Effector memory CD8-positive, alpha-beta T cell (primary cell): ENCODE measurements around the gene METTL24.
"Not testable (repeated sequence)": the region's sequence is repeated elsewhere in the genome, so short reads cannot be mapped to it uniquely, and the experiment has no call there.

Experiments used
- ATAC-seq: fragments of 150-1000 bp; cut with Tn5 transposase; replicated peaks from 2 replicates; pipeline ENCODE4 v1.10.0; 2021; ENCODE audit warnings: mild to moderate bottlenecking, moderate library complexity
- DNase-seq, 3 experiments: peaks; one replicate each; pipeline ENCODE4 v3.0.0; 2021
- H3K27ac Mint-ChIP-seq, 2 donors: one replicate each; pipeline ENCODE4 v1.8.0; 2022; ENCODE audit warnings: mild to moderate bottlenecking in 2 of 2, mixed read lengths in 2 of 2, moderate library complexity in 2 of 2
- H3K27me3 Mint-ChIP-seq, 2 donors: one replicate each; pipeline ENCODE4 v1.8.0; 2022; ENCODE audit warnings: mixed read lengths in 2 of 2
- H3K36me3 Mint-ChIP-seq: one replicate; pipeline ENCODE4 v1.8.0; 2022; ENCODE audit warnings: mild to moderate bottlenecking, moderate library complexity, mixed read lengths; ENCODE audit not compliant: insufficient read depth
- H3K4me1 Mint-ChIP-seq, 2 donors: one replicate each; pipeline ENCODE4 v1.8.0; 2022; ENCODE audit warnings: low read depth in 2 of 2, mixed read lengths in 2 of 2
- H3K4me3 Mint-ChIP-seq, 2 donors: one replicate each; pipeline ENCODE4 v1.8.0; 2022; ENCODE audit warnings: mild to moderate bottlenecking in 2 of 2, mixed read lengths in 2 of 2, moderate library complexity in 2 of 2
- H3K9me3 Mint-ChIP-seq, 2 donors: one replicate each; pipeline ENCODE4 v1.8.0; 2022; ENCODE audit warnings: mixed read lengths in 2 of 2

Gene METTL24

DNA sequence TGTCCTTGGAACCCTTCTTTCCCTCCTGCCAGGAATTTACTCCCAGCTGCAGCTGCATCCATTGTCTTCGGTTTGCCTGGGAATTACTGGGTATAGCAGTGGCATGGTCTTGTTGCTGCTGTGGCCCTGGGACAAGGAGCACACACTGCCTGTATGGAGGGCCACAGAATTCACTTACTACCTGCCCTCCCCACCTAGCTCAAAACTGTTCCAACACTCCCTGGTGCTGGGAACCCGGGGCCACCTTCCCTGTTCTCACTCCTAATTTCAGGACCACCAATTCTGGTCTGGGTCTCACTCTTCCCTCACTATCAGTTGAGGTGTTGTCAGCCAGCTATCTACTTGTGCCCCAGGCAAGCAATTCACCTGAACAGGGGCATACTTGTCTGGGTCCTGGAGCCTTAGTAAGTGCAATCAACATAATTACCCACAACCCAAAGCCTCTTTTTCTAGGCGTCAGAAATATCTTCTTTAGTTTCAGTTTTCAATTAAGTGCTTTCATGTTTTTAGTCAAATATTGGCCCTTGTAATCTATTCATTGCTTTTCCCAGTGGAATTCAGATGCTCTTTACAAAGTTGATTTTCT is 47.2 kb downstream of the METTL24 start:
- H3K4me1 Mint-ChIP-seq, result peaks cover 0 to 2% of the 10 kb centered on the region in 2 donors
- no peaks in the 10 kb centered on the region for H3K36me3 Mint-ChIP-seq
- ATAC-seq, result no peak
- DNase-seq, result no peak
- H3K27ac Mint-ChIP-seq, result no peak overlapping the region
- H3K27me3 Mint-ChIP-seq, result peaks cover 0 to 9% of the 10 kb centered on the region in 2 donors
- no peaks in the 10 kb centered on the region for H3K9me3 Mint-ChIP-seq
- no peak overlapping the region for H3K4me3 Mint-ChIP-seq

GRCh38 chr6:110309432-110309831 is 48.7 kb downstream of the METTL24 start:
- H3K27me3 Mint-ChIP-seq, H3K4me1 Mint-ChIP-seq, H3K27ac Mint-ChIP-seq, ATAC-seq, H3K4me3 Mint-ChIP-seq, H3K36me3 Mint-ChIP-seq, DNase-seq, H3K9me3 Mint-ChIP-seq: not testable (repeated sequence)

DNA sequence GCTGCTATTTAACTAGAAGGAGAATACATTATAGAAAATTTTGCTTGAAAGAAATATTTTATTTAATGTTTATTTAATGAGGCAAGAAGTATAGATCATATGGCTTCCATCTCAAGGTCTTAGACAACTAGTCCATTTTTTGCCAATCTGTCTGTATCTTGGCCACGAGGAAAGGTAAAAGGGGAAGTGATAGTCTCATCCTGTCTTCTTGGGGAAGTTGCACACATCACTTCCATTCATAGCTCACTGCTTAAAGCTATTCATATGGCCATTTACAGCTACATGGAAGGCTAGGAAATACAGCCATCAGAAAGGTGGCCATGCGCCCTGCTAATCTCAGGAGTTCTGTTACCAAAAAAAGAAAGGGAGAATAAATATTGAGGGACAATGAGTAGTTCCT is 50.8 kb downstream of the METTL24 start:
- H3K27me3 Mint-ChIP-seq, result peaks cover 6 to 15% of the 10 kb centered on the region in 2 donors
- ATAC-seq, result no peak

GRCh38 chr6:110305832-110306231 is 52.3 kb downstream of the METTL24 start:
- ATAC-seq, H3K9me3 Mint-ChIP-seq, H3K4me1 Mint-ChIP-seq, DNase-seq, H3K27ac Mint-ChIP-seq, H3K36me3 Mint-ChIP-seq, H3K4me3 Mint-ChIP-seq: not testable (repeated sequence)
- peaks cover 12 to 24% of the 10 kb centered on the region in 2 donors for H3K27me3 Mint-ChIP-seq

More for the DNA sequence above, 50.8 kb downstream of the METTL24 start:
- Mint-ChIP-seq H3K4me3 (no peak overlapping the region), H3K27ac (no peak overlapping the region), H3K9me3 (no peaks in the 10 kb centered on the region), H3K36me3 (no peaks in the 10 kb centered on the region), H3K4me1 (peaks cover 0 to 2% of the 10 kb centered on the region in 2 donors)
- no peak for DNase-seq

DNA sequence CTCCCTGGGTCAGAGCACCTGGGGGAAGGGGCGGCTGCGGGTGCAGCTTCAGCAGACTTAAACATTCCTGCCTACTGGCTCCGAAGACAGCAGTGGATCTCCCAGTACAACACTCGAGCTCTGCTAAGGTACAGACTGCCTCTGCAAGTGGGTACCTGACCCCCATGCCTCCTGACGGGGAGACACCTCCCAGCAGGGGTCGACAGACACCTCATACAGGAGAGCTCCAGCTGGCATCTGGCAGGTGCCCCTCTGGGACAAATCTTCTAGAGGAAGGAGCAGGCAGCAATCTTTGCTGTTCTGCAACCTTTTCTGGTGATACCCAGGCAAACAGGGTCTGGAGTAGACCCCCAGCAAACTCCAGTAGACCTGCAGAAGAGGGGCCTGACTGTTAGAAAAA is 54.5 kb downstream of the METTL24 start:
- peaks cover 13 to 29% of the 10 kb centered on the region in 2 donors for H3K27me3 Mint-ChIP-seq
- not testable (repeated sequence) for H3K9me3 Mint-ChIP-seq, ATAC-seq, H3K4me1 Mint-ChIP-seq, DNase-seq, H3K27ac Mint-ChIP-seq, H3K4me3 Mint-ChIP-seq, H3K36me3 Mint-ChIP-seq

GRCh38 chr6:110298916-110299315 is 59.2 kb downstream of the METTL24 start:
- H3K4me3 Mint-ChIP-seq, result peak overlapping the region; percentile 36 to 43
- no peaks in the 10 kb centered on the region for H3K9me3 Mint-ChIP-seq
- H3K27me3 Mint-ChIP-seq, result peaks cover 21 to 54% of the 10 kb centered on the region in 2 donors
- no peaks in the 10 kb centered on the region for H3K36me3 Mint-ChIP-seq
- H3K4me1 Mint-ChIP-seq, result peaks cover 6% of the 10 kb centered on the region in 2 donors
- ATAC-seq, result peak; percentile 62
- H3K27ac Mint-ChIP-seq, result no peak overlapping the region
- no peak for DNase-seq

DNA sequence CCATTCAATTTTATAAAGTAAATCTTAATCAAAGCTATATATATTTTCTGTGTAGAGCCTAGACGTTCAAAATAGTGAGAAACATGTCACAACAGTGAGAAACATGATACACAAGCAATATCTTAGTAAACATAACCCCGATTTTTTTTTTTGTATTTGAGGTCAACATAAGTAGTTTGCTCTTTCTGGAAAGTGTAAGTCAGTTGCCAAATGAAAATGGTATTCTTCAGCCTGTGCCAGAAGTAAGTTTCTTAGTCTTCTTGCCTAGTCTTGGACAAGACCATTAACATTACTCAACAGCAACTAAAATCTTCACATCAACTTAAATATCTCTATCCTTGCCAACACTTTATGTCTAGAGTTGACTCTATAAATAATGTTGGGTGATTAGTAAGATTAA is 59.7 kb downstream of the METTL24 start:
- Mint-ChIP-seq H3K27me3 (peaks cover 24 to 53% of the 10 kb centered on the region in 2 donors), H3K36me3 (no peaks in the 10 kb centered on the region), H3K9me3 (no peaks in the 10 kb centered on the region), H3K27ac (no peak overlapping the region), H3K4me1 (peaks cover 6% of the 10 kb centered on the region in 2 donors), H3K4me3 (peak overlapping the region; percentile 36 to 43)
- DNase-seq (no peak), ATAC-seq (no peak)

DNA sequence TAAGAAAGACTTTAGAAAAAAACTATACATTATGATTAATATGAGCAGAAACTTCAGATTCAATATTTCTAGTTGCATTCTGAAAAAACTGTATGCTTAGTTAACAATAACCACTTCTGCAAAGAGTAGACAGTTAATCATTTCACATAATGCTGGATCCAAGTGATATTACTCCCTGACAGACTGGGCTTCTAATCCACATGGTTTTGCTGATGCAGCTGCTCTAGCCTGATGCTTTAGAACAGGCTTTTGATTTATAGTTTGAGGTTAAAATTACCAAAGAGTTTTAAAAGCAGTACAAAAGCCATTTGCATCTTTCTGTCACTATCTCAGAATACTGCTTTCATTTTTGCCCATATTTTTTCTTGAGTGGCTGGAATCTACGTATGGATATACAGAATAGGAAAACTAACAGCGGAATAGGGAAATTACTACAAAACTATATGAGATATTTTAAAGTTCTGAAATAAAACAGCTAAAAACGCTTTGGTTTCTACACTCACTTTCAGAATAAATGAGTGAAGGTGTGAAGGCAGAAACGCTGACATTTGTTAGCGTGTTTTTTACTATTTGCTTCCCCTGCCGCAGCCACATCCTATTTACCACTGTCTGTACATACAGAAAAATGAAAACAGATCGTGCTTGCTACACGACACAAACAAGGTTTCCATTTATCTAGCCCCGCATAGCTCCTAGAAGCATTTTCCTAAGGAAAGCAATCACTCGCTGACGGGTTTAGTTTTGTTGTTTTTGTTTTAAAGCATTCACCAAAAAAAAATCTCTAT is 61.7 kb downstream of the METTL24 start:
- Mint-ChIP-seq H3K27ac (peak overlapping the region in 1 of 2 donors; percentile 67), H3K4me3 (peak overlapping the region; percentile 45 to 72), H3K4me1 (peaks cover 6% of the 10 kb centered on the region in 2 donors), H3K27me3 (peaks cover 33 to 43% of the 10 kb centered on the region in 2 donors), H3K9me3 (no peaks in the 10 kb centered on the region), H3K36me3 (no peaks in the 10 kb centered on the region)
- DNase-seq (no peak), ATAC-seq (peak; percentile 60)

DNA sequence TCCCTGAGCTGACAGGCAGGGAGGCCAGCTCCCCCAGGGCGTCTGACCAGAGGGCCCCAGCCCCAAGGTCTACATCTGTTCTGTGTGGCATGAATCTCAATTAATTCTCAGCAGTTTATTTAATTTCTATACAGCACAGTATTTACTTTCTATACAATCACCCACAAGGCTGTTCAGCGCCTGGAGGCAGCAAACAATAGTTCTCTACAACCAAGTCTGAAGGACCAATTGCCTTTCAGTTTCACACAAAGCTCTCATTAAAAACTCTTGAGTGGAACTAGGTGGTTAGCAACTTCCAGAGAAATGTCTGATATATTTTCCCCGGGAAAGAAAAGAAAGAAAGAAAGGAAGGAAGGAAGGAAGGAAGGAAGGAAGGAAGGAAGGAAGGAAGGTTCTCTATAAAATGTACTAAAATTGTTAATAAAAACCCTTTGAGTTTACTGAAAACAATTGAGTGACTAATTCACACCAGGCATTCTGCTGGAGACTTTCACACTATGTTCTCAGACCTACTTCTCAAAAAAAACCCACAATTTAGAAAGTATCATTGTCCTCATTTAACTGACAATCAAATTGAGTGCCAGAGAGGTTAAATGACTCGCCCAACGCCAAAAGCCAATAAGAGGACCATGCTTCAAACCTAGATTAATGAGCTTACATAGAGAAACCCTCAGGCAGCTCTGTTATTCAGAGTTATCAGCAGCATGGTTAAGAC is 62.5 kb downstream of the METTL24 start:
- ATAC-seq (peak; percentile 44), DNase-seq (no peak)
- Mint-ChIP-seq H3K4me1 (peaks cover 6% of the 10 kb centered on the region in 2 donors), H3K27ac (peak overlapping the region in 1 of 2 donors; percentile 10), H3K36me3 (no peaks in the 10 kb centered on the region), H3K9me3 (peaks cover 0 to 2% of the 10 kb centered on the region in 2 donors), H3K4me3 (peak overlapping the region; percentile 45 to 72), H3K27me3 (peaks cover 27 to 34% of the 10 kb centered on the region in 2 donors)

DNA sequence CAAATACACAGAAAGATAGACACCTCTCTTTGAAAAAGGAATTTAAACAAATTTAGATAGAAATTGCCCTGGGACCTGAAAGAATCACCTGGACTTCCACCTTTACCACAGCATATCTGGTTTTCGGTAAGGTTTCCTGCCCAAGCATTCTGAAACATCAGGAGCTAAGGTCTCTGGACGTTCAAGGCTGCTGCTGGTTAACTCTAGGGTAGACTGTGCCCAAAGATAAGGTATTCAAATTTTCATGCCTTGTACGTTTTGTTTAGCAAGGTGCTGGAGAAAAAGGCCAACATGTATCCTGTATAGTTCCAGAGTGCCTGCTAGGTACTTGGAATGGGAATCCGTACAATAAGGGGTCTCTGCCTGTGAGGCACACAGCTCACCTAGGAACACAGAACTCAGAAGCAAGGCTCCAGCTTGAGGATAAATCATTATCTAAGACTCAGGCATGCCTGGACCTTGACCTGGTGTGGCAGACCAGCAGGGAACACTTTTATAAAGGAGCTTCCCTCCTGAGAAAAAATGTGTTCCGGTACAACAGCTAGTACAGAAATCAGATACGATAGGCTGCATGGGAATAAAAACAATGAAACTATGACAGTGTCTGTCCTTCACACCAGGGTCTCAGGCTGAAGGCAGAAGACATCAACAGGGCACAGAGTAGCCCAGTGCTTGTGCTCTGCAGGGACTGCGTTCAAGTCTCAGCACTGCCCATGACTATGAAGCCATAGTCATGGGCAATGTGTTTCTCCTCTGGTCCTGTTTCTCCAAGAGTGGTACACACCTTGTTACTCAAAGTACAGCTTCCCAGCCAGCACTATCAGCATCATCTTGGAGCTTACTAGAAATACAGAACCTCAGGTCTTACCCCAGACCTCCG is 70.4 kb downstream of the METTL24 start:
- H3K36me3 Mint-ChIP-seq, result peaks cover 3% of the 10 kb centered on the region
- peaks cover 9 to 18% of the 10 kb centered on the region in 2 donors for H3K27me3 Mint-ChIP-seq
- peaks cover 3 to 7% of the 10 kb centered on the region in 2 donors for H3K9me3 Mint-ChIP-seq
- ATAC-seq (no peak), DNase-seq (no peak)
- H3K4me3 Mint-ChIP-seq, result no peak overlapping the region
- peaks cover 0 to 4% of the 10 kb centered on the region in 2 donors for H3K4me1 Mint-ChIP-seq
- no peak overlapping the region for H3K27ac Mint-ChIP-seq

DNA sequence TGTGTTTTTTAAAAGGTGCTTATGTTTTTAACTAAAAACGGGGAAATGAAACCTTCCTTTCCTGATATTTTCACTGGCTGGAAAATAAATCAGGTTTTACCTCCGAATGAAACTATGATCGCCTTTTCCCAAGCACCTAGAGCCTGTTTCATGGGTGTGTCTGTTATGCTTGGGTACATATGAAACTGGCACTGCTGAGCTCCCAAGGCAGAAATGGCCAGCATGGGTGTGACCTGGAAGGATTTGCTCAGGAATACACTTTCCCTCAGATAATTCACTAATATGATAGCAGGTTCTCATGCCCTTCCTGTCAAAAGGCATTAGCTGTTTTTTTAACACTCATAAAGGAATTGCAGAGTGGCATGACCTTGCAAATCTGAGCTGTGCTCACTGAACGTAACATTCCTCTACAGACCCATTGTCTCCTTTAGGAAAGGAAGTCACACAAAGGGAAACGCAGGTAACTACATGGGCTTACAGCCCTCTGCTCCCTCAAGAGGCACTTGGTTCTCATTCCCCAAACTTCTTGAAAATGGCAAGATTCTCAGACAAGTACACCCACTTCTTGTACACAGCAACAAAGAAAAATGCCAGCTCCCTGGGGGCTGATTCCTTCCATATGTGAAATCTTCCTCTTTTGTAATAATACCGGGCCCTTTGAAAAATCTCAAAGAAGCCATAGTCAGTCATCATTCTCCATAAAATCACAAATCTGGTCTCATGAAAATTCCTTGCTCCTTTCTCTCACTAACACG is 72.7 kb downstream of the METTL24 start:
- DNase-seq, result no peak
- peaks cover 14 to 22% of the 10 kb centered on the region in 2 donors for H3K27me3 Mint-ChIP-seq
- peaks cover 1 to 7% of the 10 kb centered on the region in 2 donors for H3K9me3 Mint-ChIP-seq
- peaks cover 0 to 4% of the 10 kb centered on the region in 2 donors for H3K4me1 Mint-ChIP-seq
- peaks cover 3% of the 10 kb centered on the region for H3K36me3 Mint-ChIP-seq
- no peak overlapping the region for H3K4me3 Mint-ChIP-seq
- H3K27ac Mint-ChIP-seq, result no peak overlapping the region
- no peak for ATAC-seq

GRCh38 chr6:110284855-110285254 is 73.3 kb downstream of the METTL24 start:
- Mint-ChIP-seq H3K27me3 (peaks cover 14 to 22% of the 10 kb centered on the region in 2 donors), H3K27ac (no peak overlapping the region), H3K36me3 (peaks cover 3% of the 10 kb centered on the region), H3K9me3 (peaks cover 1 to 7% of the 10 kb centered on the region in 2 donors), H3K4me3 (no peak overlapping the region), H3K4me1 (peaks cover 0 to 4% of the 10 kb centered on the region in 2 donors)
- no peak for ATAC-seq
- no peak for DNase-seq
